ENCODE results near the gene FAM227B.

GRCh38 chr15:49423901-49424550 is 196.6 kb downstream of the FAM227B start:
- no peak for TF ChIP-seq CTCF (conservative IDR thresholded peaks at IDR 0.05; ENCODE audit: low read depth, low read length)
- TF ChIP-seq EZH2 (IDR thresholded peaks at IDR 0.05; ENCODE audit: low read length, unreplicated experiment), result no peak
- no peak for TF ChIP-seq EZH2phosphoT487 (IDR thresholded peaks at IDR 0.05; ENCODE audit: borderline replicate concordance, low read length)
